SU-DHL-6 (cell line): ENCODE results near the gene AK9.
A peak's percentile ranks its signal among the peaks of the same experiment; 100 is the strongest.

Experiments
- H2AFZ ChIP-seq: fragments of 200-600 bp; sonication (generic); 2 replicates; pipeline ENCODE4 v1.6.1; 2014; ENCODE audit warnings: low read depth, mild to moderate bottlenecking, moderate library complexity, mixed read lengths, antibody characterized with exemption, low read length; ENCODE audit not compliant: severe bottlenecking
- H3F3A ChIP-seq: fragments of 200-600 bp; shearing (Covaris generic); 2 replicates; pipeline ENCODE4 v1.6.0; 2016; ENCODE audit warnings: antibody characterized with exemption, mild to moderate bottlenecking; ENCODE audit not compliant: insufficient read depth
- H3K27ac ChIP-seq: fragments of 200-600 bp; sonication (generic); 2 replicates; pipeline ENCODE4 v1.5.1; 2016; ENCODE audit warnings: low read depth, mild to moderate bottlenecking, low read length, moderate library complexity, mixed read lengths
- H3K27me3 ChIP-seq: fragments of 200-600 bp; sonication (generic), shearing (Covaris generic); 2 replicates; pipeline ENCODE4 v1.6.0; 2014; ENCODE audit warnings: mild to moderate bottlenecking, low read length
- H3K36me3 ChIP-seq: fragments of 200-600 bp; sonication (generic); 2 replicates; pipeline ENCODE4 v1.6.1; 2014; ENCODE audit warnings: mild to moderate bottlenecking, low read length, mixed read lengths
- H3K4me2 ChIP-seq: fragments of 300-600, 200-600 bp; shearing (Covaris generic), sonication (generic); 2 replicates; pipeline ENCODE4 v1.6.0; 2014; ENCODE audit warnings: low read length, low read depth, mild to moderate bottlenecking; ENCODE audit not compliant: poor library complexity, severe bottlenecking
- H3K4me3 ChIP-seq: fragments of 200-600 bp; sonication (generic); 2 replicates; pipeline ENCODE4 v1.5.1; 2014; ENCODE audit warnings: antibody characterized with exemption, low read length, mild to moderate bottlenecking, mixed read lengths; ENCODE audit not compliant: insufficient read depth, poor library complexity, severe bottlenecking
- H3K79me2 ChIP-seq: fragments of 200-600 bp; sonication (generic); 2 replicates; pipeline ENCODE4 v1.6.1; 2014; ENCODE audit warnings: mild to moderate bottlenecking, low read length, moderate library complexity; ENCODE audit not compliant: insufficient read depth
- H3K9ac ChIP-seq: fragments of 200-600 bp; sonication (generic); 2 replicates; pipeline ENCODE4 v1.7.0; 2014; ENCODE audit warnings: mild to moderate bottlenecking, low read length
- H3K9me2 ChIP-seq: fragments of 200-600 bp; sonication (generic); replicated peaks from 2 replicates; pipeline ENCODE4 v1.6.1; 2014; ENCODE audit warnings: low read length; ENCODE audit not compliant: insufficient read depth
- H3K9me3 ChIP-seq: fragments of 200-600 bp; sonication (generic); 2 replicates; pipeline ENCODE4 v1.6.1; 2014; ENCODE audit warnings: low read length, mixed read lengths; ENCODE audit not compliant: insufficient read depth
- H4K20me1 ChIP-seq: fragments of 200-600 bp; sonication (generic); 2 replicates; pipeline ENCODE4 v1.6.1; 2014; ENCODE audit warnings: low read depth, mild to moderate bottlenecking, antibody characterized with exemption, low read length, moderate library complexity, mixed read lengths
- EZH2phosphoT487 ChIP-seq: fragments of 200-600 bp; sonication (generic), shearing (Covaris generic); conservative IDR thresholded peaks from 2 replicates; pipeline ENCODE4 v1.6.1; 2018; ENCODE audit warnings: mild to moderate bottlenecking, antibody characterized with exemption, low read length, moderate library complexity, mixed read lengths
- TF ChIP-seq, protein P1 (sequence below): fragments of 200-600 bp; sonication (generic); IDR thresholded peaks from one replicate; pipeline ENCODE4 v1.5.1; 2017; ENCODE audit warnings: antibody characterized with exemption, mild to moderate bottlenecking, low read length, moderate library complexity; ENCODE audit not compliant: insufficient read depth, poor library complexity, severe bottlenecking

AK9 gene

GRCh38 chr6:109477725-109478124 is 213.3 kb downstream of the AK9 start:
- Histone ChIP-seq H3K9me2 (no peaks in the 10 kb centered on the region), H3K27ac (no peak overlapping the region), H3K27me3 (no peaks in the 10 kb centered on the region), H3K9ac (peak overlapping the region; percentile 15; the same call in 1 of the 2 replicates), H4K20me1 (peaks cover 19% of the 10 kb centered on the region; the same call in 1 of the 2 replicates), H3F3A (no peaks in the 10 kb centered on the region), H3K4me2 (peak overlapping the region; percentile 71), H3K36me3 (peaks cover 30% of the 10 kb centered on the region), H3K9me3 (no peaks in the 10 kb centered on the region), H3K79me2 (peaks cover 76% of the 10 kb centered on the region), H3K4me3 (no peak overlapping the region), H2AFZ (no peak overlapping the region)
- TF ChIP-seq, protein P1, sequence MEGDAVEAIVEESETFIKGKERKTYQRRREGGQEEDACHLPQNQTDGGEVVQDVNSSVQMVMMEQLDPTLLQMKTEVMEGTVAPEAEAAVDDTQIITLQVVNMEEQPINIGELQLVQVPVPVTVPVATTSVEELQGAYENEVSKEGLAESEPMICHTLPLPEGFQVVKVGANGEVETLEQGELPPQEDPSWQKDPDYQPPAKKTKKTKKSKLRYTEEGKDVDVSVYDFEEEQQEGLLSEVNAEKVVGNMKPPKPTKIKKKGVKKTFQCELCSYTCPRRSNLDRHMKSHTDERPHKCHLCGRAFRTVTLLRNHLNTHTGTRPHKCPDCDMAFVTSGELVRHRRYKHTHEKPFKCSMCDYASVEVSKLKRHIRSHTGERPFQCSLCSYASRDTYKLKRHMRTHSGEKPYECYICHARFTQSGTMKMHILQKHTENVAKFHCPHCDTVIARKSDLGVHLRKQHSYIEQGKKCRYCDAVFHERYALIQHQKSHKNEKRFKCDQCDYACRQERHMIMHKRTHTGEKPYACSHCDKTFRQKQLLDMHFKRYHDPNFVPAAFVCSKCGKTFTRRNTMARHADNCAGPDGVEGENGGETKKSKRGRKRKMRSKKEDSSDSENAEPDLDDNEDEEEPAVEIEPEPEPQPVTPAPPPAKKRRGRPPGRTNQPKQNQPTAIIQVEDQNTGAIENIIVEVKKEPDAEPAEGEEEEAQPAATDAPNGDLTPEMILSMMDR, result no peak
- no peak for TF ChIP-seq EZH2phosphoT487

DNA sequence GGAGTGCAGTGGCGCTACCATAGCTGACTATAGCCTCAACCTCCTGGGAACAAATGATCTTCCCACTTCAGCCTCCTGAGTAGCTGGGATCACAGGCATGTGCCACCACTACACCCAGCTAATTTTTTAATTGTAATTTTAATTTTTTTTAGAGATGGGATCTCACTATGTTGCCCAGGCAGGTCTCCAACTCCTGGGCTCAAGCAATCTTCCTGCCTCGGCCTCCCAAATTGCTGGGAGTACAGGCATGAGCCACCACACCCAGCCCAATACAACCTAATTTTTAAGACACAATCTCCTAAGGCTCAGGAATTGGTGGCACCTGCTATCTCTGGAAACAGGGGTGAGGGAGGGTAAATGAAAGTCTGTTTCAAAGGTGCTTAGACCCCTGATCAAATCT is 213.8 kb downstream of the AK9 start:
- Histone ChIP-seq H3K36me3 (peaks cover 30% of the 10 kb centered on the region), H3K4me3 (no peak overlapping the region), H3K9me3 (no peaks in the 10 kb centered on the region), H3K27me3 (no peaks in the 10 kb centered on the region), H3K4me2 (peak overlapping the region; percentile 71), H4K20me1 (peaks cover 19% of the 10 kb centered on the region; the same call in 1 of the 2 replicates), H3F3A (no peaks in the 10 kb centered on the region), H3K27ac (no peak overlapping the region), H3K79me2 (peaks cover 70% of the 10 kb centered on the region), H3K9ac (peak overlapping the region; percentile 15; the same call in 1 of the 2 replicates), H3K9me2 (no peaks in the 10 kb centered on the region), H2AFZ (no peak overlapping the region)
- no peak for TF ChIP-seq EZH2phosphoT487
- TF ChIP-seq, protein P1, result no peak

DNA sequence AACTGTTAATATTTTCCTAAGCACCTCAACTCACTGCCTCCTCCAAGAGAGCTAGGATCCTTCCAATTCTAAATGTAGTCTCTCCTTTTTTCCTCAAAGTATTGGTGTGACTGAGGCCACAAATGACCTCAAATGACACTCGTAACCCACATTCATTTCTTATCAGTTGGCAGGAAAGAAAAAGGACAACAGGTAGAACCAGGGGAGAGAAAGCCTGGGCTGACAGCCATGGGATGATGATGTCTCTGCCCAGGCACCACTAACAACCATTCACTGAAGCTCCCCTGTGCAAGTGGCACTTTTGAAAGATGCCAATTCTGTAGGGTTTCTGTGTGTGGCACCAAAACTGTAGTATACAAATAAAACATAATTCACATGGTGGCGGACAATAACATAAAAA is 215.4 kb downstream of the AK9 start:
- H3K9me3 ChIP-seq, result no peaks in the 10 kb centered on the region
- H3K79me2 ChIP-seq, result peaks cover 55% of the 10 kb centered on the region
- no peaks in the 10 kb centered on the region for H3K27me3 ChIP-seq
- no peak overlapping the region for H2AFZ ChIP-seq
- peaks cover 23% of the 10 kb centered on the region for H3K36me3 ChIP-seq
- H3K4me2 ChIP-seq, result no peak overlapping the region
- H3K9me2 ChIP-seq, result no peaks in the 10 kb centered on the region
- no peak overlapping the region for H3K9ac ChIP-seq
- TF ChIP-seq, protein P1, result no peak
- TF ChIP-seq EZH2phosphoT487, result no peak
- H3K4me3 ChIP-seq, result no peak overlapping the region
- H4K20me1 ChIP-seq, result peaks cover 19% of the 10 kb centered on the region; the same call in 1 of the 2 replicates
- H3K27ac ChIP-seq, result no peak overlapping the region
- no peaks in the 10 kb centered on the region for H3F3A ChIP-seq
